ENCODE results near the gene PHRF1.

DNA sequence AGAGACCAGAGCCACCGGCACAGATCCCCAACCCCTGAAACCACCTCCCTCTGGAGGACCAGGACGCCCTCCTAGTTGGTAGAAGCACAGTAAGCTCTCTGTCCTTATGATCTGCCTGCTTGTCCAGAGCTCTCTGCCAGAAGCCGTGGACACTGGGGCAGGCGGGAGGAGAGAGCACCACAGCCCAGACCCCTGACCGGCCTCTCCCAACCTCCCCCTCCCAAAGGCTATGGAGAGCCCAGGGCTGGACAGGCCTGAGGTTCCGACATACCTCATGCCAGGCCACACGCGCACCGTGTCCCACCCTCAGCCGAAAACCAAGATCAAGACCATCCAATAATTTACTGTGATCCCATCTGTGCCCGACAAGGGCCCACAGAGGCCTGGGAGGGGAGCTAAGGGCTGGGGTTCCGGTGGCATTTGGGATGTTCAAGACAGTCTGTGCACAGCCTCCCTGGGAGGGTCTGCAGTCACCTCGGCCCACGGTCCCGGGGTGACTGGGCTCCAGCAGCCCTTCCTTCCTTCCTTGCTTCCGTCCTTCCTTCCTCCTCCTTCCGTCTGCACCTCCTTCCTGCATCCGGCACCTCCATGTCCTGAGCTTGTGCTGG, 44.2 kb upstream of the PHRF1 start:
- TF ChIP-seq CTCF (IDR thresholded peaks at IDR 0.05) (no peak), POLR2AphosphoS5 (IDR thresholded peaks at IDR 0.05) (no peak), POLR2A (IDR thresholded peaks at IDR 0.05) (no peak)

Measured in prostate gland (tissue), 2 donors.